Astrocyte (in vitro differentiated cells and primary cell): ENCODE results near the gene AANAT.

Experiments
- CTCF ChIP-seq: IDR thresholded peaks from 2 replicates; pipeline ENCODE4 v1.5.1; 2011; ENCODE audit warnings: low read depth, mild to moderate bottlenecking, inconsistent platforms, low read length, moderate library complexity; ENCODE audit not compliant: insufficient read depth
- EZH2 ChIP-seq: IDR thresholded peaks from 2 replicates; pipeline ENCODE4 v1.6.1; 2012; ENCODE audit warnings: mild to moderate bottlenecking, low read length, inconsistent platforms; ENCODE audit not compliant: insufficient read depth

DNA sequence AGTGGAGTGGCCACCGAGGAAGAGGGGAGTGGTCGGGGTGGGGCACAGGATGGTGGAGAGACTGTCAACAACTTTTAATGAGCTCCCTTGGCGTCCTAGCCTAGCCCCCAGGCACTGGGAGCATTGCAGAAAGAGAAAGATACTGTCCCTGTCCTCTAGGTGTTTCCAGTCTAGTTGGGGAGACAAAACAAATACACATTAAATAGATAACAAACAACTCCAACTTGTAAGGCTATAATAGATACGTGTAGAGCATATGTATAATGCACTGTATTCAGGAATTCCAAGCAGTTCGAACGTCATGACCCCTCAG is 14.0 kb upstream of the AANAT start:
- TF ChIP-seq CTCF (no peak), EZH2 (no peak)
